SK-N-SH treated with all-trans-retinoic acid at 6 μM for 48 hours (cell line): ENCODE data around the gene DPM2.

Experiments
- ARNTL ChIP-seq: fragments of 450-650 bp; formaldehyde crosslinking; IDR thresholded peaks from 2 replicates; pipeline ENCODE4 v1.5.0; 2020; ENCODE audit warnings: low read depth, mild to moderate bottlenecking, moderate library complexity, borderline replicate concordance
- BACH2 ChIP-seq: fragments of 250-450 bp; sonication (Bioruptor Pico); IDR thresholded peaks from 2 replicates; pipeline ENCODE4 v1.9.0; 2021; ENCODE audit warnings: mild to moderate bottlenecking, borderline replicate concordance
- CREB5 ChIP-seq: fragments of 250-450 bp; sonication (Bioruptor Pico); IDR thresholded peaks from 2 replicates; pipeline ENCODE4 v1.5.1; 2020; ENCODE audit warnings: low read depth, mild to moderate bottlenecking, moderate library complexity
- OSR1 ChIP-seq: fragments of 250-450 bp; sonication (Bioruptor Pico); IDR thresholded peaks from 2 replicates; pipeline ENCODE4 v1.8.0; 2022; ENCODE audit warnings: moderate library complexity, mild to moderate bottlenecking, inconsistent platforms
- PATZ1 ChIP-seq: fragments of 250-450 bp; sonication (Bioruptor Pico); IDR thresholded peaks from 2 replicates; pipeline ENCODE4 v1.8.0; 2020; ENCODE audit warnings: mild to moderate bottlenecking, moderate library complexity, borderline replicate concordance
- PPARA ChIP-seq: fragments of 250-450 bp; sonication (Bioruptor Pico); IDR thresholded peaks from 2 replicates; pipeline ENCODE4 v1.5.0; 2020; ENCODE audit warnings: mild to moderate bottlenecking, borderline replicate concordance
- RARB ChIP-seq: fragments of 250-450 bp; sonication (Bioruptor Pico); IDR thresholded peaks from 2 replicates; pipeline ENCODE4 v1.8.0; 2021; ENCODE audit warnings: mild to moderate bottlenecking, moderate library complexity
- TOX ChIP-seq: fragments of 250-450 bp; sonication (Bioruptor Pico); IDR thresholded peaks from 2 replicates; pipeline ENCODE4 v1.8.0; 2021; ENCODE audit warnings: mild to moderate bottlenecking, moderate library complexity, borderline replicate concordance
- ZFP3 ChIP-seq: fragments of 250-450 bp; sonication (Bioruptor Pico); IDR thresholded peaks from 2 replicates; pipeline ENCODE4 v1.5.0; 2020; ENCODE audit warnings: mild to moderate bottlenecking, moderate library complexity
- ZFP30 ChIP-seq: fragments of 450-650 bp; formaldehyde crosslinking; IDR thresholded peaks from 2 replicates; pipeline ENCODE4 v1.5.0; 2022; ENCODE audit warnings: mild to moderate bottlenecking, moderate library complexity
- ZNF70 ChIP-seq: fragments of 450-650 bp; formaldehyde crosslinking; IDR thresholded peaks from 2 replicates; pipeline ENCODE4 v1.5.0; 2020; ENCODE audit warnings: mild to moderate bottlenecking, moderate library complexity
- TF ChIP-seq, protein P1 (sequence below): fragments of 250-450 bp; sonication (Bioruptor Pico); IDR thresholded peaks from 2 replicates; pipeline ENCODE4 v1.5.0; 2020; ENCODE audit warnings: mild to moderate bottlenecking, moderate library complexity

- TF ChIP-seq CREB5, result no peak
- no peak for TF ChIP-seq ARNTL (CRISPR knock-in tag)
- TF ChIP-seq PATZ1 (CRISPR knock-in tag), result no peak
- TF ChIP-seq, protein P1, sequence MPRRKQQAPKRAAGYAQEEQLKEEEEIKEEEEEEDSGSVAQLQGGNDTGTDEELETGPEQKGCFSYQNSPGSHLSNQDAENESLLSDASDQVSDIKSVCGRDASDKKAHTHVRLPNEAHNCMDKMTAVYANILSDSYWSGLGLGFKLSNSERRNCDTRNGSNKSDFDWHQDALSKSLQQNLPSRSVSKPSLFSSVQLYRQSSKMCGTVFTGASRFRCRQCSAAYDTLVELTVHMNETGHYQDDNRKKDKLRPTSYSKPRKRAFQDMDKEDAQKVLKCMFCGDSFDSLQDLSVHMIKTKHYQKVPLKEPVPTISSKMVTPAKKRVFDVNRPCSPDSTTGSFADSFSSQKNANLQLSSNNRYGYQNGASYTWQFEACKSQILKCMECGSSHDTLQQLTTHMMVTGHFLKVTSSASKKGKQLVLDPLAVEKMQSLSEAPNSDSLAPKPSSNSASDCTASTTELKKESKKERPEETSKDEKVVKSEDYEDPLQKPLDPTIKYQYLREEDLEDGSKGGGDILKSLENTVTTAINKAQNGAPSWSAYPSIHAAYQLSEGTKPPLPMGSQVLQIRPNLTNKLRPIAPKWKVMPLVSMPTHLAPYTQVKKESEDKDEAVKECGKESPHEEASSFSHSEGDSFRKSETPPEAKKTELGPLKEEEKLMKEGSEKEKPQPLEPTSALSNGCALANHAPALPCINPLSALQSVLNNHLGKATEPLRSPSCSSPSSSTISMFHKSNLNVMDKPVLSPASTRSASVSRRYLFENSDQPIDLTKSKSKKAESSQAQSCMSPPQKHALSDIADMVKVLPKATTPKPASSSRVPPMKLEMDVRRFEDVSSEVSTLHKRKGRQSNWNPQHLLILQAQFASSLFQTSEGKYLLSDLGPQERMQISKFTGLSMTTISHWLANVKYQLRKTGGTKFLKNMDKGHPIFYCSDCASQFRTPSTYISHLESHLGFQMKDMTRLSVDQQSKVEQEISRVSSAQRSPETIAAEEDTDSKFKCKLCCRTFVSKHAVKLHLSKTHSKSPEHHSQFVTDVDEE, result no peak
- no peak for TF ChIP-seq ZFP3 (CRISPR knock-in tag)
- TF ChIP-seq ZNF70, result no peak
- TF ChIP-seq OSR1, result no peak
- TF ChIP-seq RARB, result no peak
- no peak for TF ChIP-seq ZFP30 (CRISPR knock-in tag)
- TF ChIP-seq PPARA (CRISPR knock-in tag), result no peak
- TF ChIP-seq BACH2 (CRISPR knock-in tag), result no peak
- TF ChIP-seq TOX, result no peak
Observed at GRCh38 chr9:127893392-127893791, 44.3 kb downstream of the DPM2 start.
